Measurements from ENCODE around the gene SPATA13.
"Not testable (repeated sequence)": the region's sequence is repeated elsewhere in the genome, so short reads cannot be mapped to it uniquely, and the experiment has no call there.

Gene SPATA13

GRCh38 chr13:24119626-24120508 lies 40.7 kb upstream of the SPATA13 start:
- Mint-ChIP-seq H3K4me3 (no peak overlapping the region), H3K27ac (peak overlapping the region; percentile 86), H3K4me1 (peaks cover 18% of the 10 kb centered on the region), H3K36me3 (ENCODE audit: low read depth) (no peaks in the 10 kb centered on the region), H3K9me3 (no peaks in the 10 kb centered on the region), H3K27me3 (ENCODE audit: low read depth, poor library complexity) (no peaks in the 10 kb centered on the region)
- no peak for DNase-seq
- no peak for TF ChIP-seq CTCF (IDR thresholded peaks at IDR 0.05)

DNA sequence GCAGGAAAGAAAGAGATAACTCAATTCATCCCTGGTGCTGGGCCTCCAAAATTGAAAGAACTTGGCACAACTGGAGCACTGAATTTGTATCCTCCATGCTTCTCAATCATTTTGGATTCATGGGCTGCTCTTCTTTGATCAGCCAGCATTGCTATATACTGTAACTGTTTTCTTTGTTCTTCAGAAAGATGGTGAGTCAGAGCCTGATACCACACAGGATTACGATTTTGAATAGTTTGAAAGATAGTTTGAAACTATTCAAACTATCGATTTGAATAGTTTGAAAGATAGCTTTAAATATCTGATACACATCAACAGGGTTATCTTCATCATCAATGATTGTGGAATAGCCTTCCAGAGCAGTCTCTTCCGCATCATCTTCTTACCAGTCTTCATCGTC lies 38.5 kb upstream of the SPATA13 start:
- DNase-seq; H3K36me3 Mint-ChIP-seq (ENCODE audit: low read depth); H3K27ac Mint-ChIP-seq; H3K9me3 Mint-ChIP-seq; H3K4me3 Mint-ChIP-seq; H3K27me3 Mint-ChIP-seq (ENCODE audit: low read depth, poor library complexity): not testable (repeated sequence)
- H3K4me1 Mint-ChIP-seq = peaks cover 35% of the 10 kb centered on the region

- no peak overlapping the region for H3K27ac Mint-ChIP-seq
- H3K4me3 Mint-ChIP-seq = no peak overlapping the region
- H3K27me3 Mint-ChIP-seq (ENCODE audit: low read depth, poor library complexity) = no peaks in the 10 kb centered on the region
- peaks cover 37% of the 10 kb centered on the region for H3K4me1 Mint-ChIP-seq
- no peak for TF ChIP-seq CTCF (IDR thresholded peaks at IDR 0.05)
- no peak for DNase-seq
- H3K36me3 Mint-ChIP-seq (ENCODE audit: low read depth) = no peaks in the 10 kb centered on the region
- H3K9me3 Mint-ChIP-seq = no peaks in the 10 kb centered on the region
Observed at GRCh38 chr13:24122569-24122968, 38.0 kb upstream of the SPATA13 start.

DNA sequence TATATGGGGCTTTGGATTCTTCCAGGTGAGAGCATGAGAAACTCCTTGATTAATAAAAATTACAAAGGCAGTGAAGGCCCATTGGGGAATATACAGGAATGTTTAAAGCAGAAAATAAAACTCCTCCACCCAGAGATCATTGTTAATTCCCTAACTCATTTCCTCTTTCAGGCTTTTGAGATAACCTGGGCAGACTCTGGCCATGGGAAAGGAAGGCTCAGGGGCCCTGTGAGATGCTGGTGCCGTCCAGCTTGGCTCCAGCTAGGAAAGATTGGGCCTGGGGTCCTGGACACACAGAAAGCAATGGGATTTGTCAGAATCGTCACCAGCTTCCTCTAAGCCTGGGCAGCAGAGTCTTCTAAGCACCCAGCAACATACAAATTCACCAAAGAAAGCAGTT lies 36.8 kb upstream of the SPATA13 start:
- Mint-ChIP-seq H3K4me3 (no peak overlapping the region), H3K36me3 (ENCODE audit: low read depth) (no peaks in the 10 kb centered on the region), H3K4me1 (peaks cover 44% of the 10 kb centered on the region), H3K27me3 (ENCODE audit: low read depth, poor library complexity) (peaks cover 2% of the 10 kb centered on the region), H3K9me3 (no peaks in the 10 kb centered on the region), H3K27ac (no peak overlapping the region)
- no peak for TF ChIP-seq CTCF (IDR thresholded peaks at IDR 0.05)
- no peak for DNase-seq

GRCh38 chr13:24124789-24125476 lies 35.6 kb upstream of the SPATA13 start:
- H3K9me3 Mint-ChIP-seq = no peaks in the 10 kb centered on the region
- no peak for TF ChIP-seq CTCF (IDR thresholded peaks at IDR 0.05)
- peaks cover 2% of the 10 kb centered on the region for H3K27me3 Mint-ChIP-seq (ENCODE audit: low read depth, poor library complexity)
- no peak overlapping the region for H3K27ac Mint-ChIP-seq
- no peaks in the 10 kb centered on the region for H3K36me3 Mint-ChIP-seq (ENCODE audit: low read depth)
- no peak overlapping the region for H3K4me3 Mint-ChIP-seq
- no peak for DNase-seq
- H3K4me1 Mint-ChIP-seq = peaks cover 44% of the 10 kb centered on the region

- Mint-ChIP-seq H3K27ac (peak overlapping the region; percentile 47), H3K4me1 (peaks cover 49% of the 10 kb centered on the region), H3K27me3 (ENCODE audit: low read depth, poor library complexity) (peaks cover 2% of the 10 kb centered on the region), H3K9me3 (peaks cover 21% of the 10 kb centered on the region), H3K36me3 (ENCODE audit: low read depth) (peaks cover 11% of the 10 kb centered on the region), H3K4me3 (no peak overlapping the region)
- TF ChIP-seq CTCF (IDR thresholded peaks at IDR 0.05) = no peak
- DNase-seq = no peak
Observed at GRCh38 chr13:24127116-24127631, 33.3 kb upstream of the SPATA13 start.

Measured in nephron progenitor cell (in vitro differentiated cells).